ENCODE measurements around the gene RIOK1. TPM values are rescaled to one million over a fixed set of nuclear protein-coding genes. Genes with fewer than 3 reads are reported as not detected.
"Not testable (repeated sequence)": the region's sequence is repeated elsewhere in the genome, so short reads cannot be mapped to it uniquely, and the experiment has no call there.

The RIOK1 gene
- total RNA-seq, 1 experiment from 2014 or later = 36.8 TPM

GRCh38 chr6:7351916-7352315 lies 37.7 kb upstream of the RIOK1 start:
- H3K27ac ChIP-seq (ENCODE audit: low read length); H3K9me2 ChIP-seq (replicated peaks; ENCODE audit: insufficient read depth, low read length); H3K36me3 ChIP-seq (ENCODE audit: insufficient read depth, low read length); H4K20me1 ChIP-seq (ENCODE audit: insufficient read depth, low read depth, low read length); H3K79me2 ChIP-seq (ENCODE audit: low read length); H3K4me3 ChIP-seq (ENCODE audit: low read length); H3K9ac ChIP-seq (ENCODE audit: low read length); H3K4me2 ChIP-seq (ENCODE audit: low read depth, low read length, poor library complexity, severe bottlenecking); H2AFZ ChIP-seq (ENCODE audit: low read length); H3K9me3 ChIP-seq (ENCODE audit: low read length); H3K27me3 ChIP-seq (ENCODE audit: low read length); H3K4me1 ChIP-seq (ENCODE audit: low read length); DNase-seq: not testable (repeated sequence)

- Histone ChIP-seq H3K36me3 (ENCODE audit: insufficient read depth, low read length) (no peaks in the 10 kb centered on the region), H3K27ac (ENCODE audit: low read length) (no peak overlapping the region), H4K20me1 (ENCODE audit: insufficient read depth, low read depth, low read length) (no peaks in the 10 kb centered on the region), H2AFZ (ENCODE audit: low read length) (no peak overlapping the region), H3K4me2 (ENCODE audit: low read depth, low read length, poor library complexity, severe bottlenecking) (no peak overlapping the region), H3K9me3 (ENCODE audit: low read length) (no peaks in the 10 kb centered on the region), H3K9me2 (replicated peaks; ENCODE audit: insufficient read depth, low read length) (no peaks in the 10 kb centered on the region), H3K27me3 (ENCODE audit: low read length) (no peaks in the 10 kb centered on the region), H3K79me2 (ENCODE audit: low read length) (no peaks in the 10 kb centered on the region), H3K9ac (ENCODE audit: low read length) (no peak overlapping the region), H3K4me3 (ENCODE audit: low read length) (no peak overlapping the region), H3K4me1 (ENCODE audit: low read length) (no peaks in the 10 kb centered on the region)
- no peak for DNase-seq
Measured at GRCh38 chr6:7367408-7367807, 22.2 kb upstream of the RIOK1 start.

- Histone ChIP-seq H3K9ac (ENCODE audit: low read length) (no peak overlapping the region), H3K79me2 (ENCODE audit: low read length) (no peaks in the 10 kb centered on the region), H3K27ac (ENCODE audit: low read length) (no peak overlapping the region), H3K9me2 (replicated peaks; ENCODE audit: insufficient read depth, low read length) (no peaks in the 10 kb centered on the region), H4K20me1 (ENCODE audit: insufficient read depth, low read depth, low read length) (no peaks in the 10 kb centered on the region), H3K9me3 (ENCODE audit: low read length) (no peaks in the 10 kb centered on the region), H3K4me1 (ENCODE audit: low read length) (no peaks in the 10 kb centered on the region), H3K4me2 (ENCODE audit: low read depth, low read length, poor library complexity, severe bottlenecking) (no peak overlapping the region), H3K27me3 (ENCODE audit: low read length) (no peaks in the 10 kb centered on the region), H3K36me3 (ENCODE audit: insufficient read depth, low read length) (no peaks in the 10 kb centered on the region), H2AFZ (ENCODE audit: low read length) (peak overlapping the region; percentile 41; the same call in 1 of the 2 replicates), H3K4me3 (ENCODE audit: low read length) (no peak overlapping the region)
- DNase-seq = no peak
Measured at GRCh38 chr6:7373739-7374138, 15.9 kb upstream of the RIOK1 start.

GRCh38 chr6:7377961-7378360 lies 11.6 kb upstream of the RIOK1 start:
- H3K27ac ChIP-seq (ENCODE audit: low read length) = no peak overlapping the region
- H3K9ac ChIP-seq (ENCODE audit: low read length) = no peak overlapping the region

GRCh38 chr6:7378740-7379139 lies 10.9 kb upstream of the RIOK1 start:
- H3K27me3 ChIP-seq (ENCODE audit: low read length) = no peaks in the 10 kb centered on the region
- no peak overlapping the region for H3K4me3 ChIP-seq (ENCODE audit: low read length)
- no peak overlapping the region for H3K9ac ChIP-seq (ENCODE audit: low read length)
- H3K27ac ChIP-seq (ENCODE audit: low read length) = no peak overlapping the region
- H3K9me2 ChIP-seq (replicated peaks; ENCODE audit: insufficient read depth, low read length) = no peaks in the 10 kb centered on the region
- H3K79me2 ChIP-seq (ENCODE audit: low read length) = no peaks in the 10 kb centered on the region
- no peak overlapping the region for H3K4me2 ChIP-seq (ENCODE audit: low read depth, low read length, poor library complexity, severe bottlenecking)
- H4K20me1 ChIP-seq (ENCODE audit: insufficient read depth, low read depth, low read length) = no peaks in the 10 kb centered on the region
- H2AFZ ChIP-seq (ENCODE audit: low read length) = no peak overlapping the region; the same call in 1 of the 2 replicates
- no peaks in the 10 kb centered on the region for H3K9me3 ChIP-seq (ENCODE audit: low read length)
- no peaks in the 10 kb centered on the region for H3K4me1 ChIP-seq (ENCODE audit: low read length)
- DNase-seq = no peak
- no peaks in the 10 kb centered on the region for H3K36me3 ChIP-seq (ENCODE audit: insufficient read depth, low read length)

More at GRCh38 chr6:7377961-7378360, 11.6 kb upstream of the RIOK1 start:
- Histone ChIP-seq H3K4me1 (ENCODE audit: low read length) (no peaks in the 10 kb centered on the region), H3K79me2 (ENCODE audit: low read length) (no peaks in the 10 kb centered on the region), H3K4me3 (ENCODE audit: low read length) (no peak overlapping the region), H3K36me3 (ENCODE audit: insufficient read depth, low read length) (no peaks in the 10 kb centered on the region), H2AFZ (ENCODE audit: low read length) (no peak overlapping the region), H3K4me2 (ENCODE audit: low read depth, low read length, poor library complexity, severe bottlenecking) (no peak overlapping the region), H3K27me3 (ENCODE audit: low read length) (no peaks in the 10 kb centered on the region), H3K9me3 (ENCODE audit: low read length) (no peaks in the 10 kb centered on the region), H4K20me1 (ENCODE audit: insufficient read depth, low read depth, low read length) (no peaks in the 10 kb centered on the region), H3K9me2 (replicated peaks; ENCODE audit: insufficient read depth, low read length) (no peaks in the 10 kb centered on the region)
- DNase-seq = no peak

GRCh38 chr6:7381092-7381491 lies 8.5 kb upstream of the RIOK1 start:
- no peak for DNase-seq
- Histone ChIP-seq H3K9me3 (ENCODE audit: low read length) (no peaks in the 10 kb centered on the region), H3K9me2 (replicated peaks; ENCODE audit: insufficient read depth, low read length) (no peaks in the 10 kb centered on the region), H3K4me2 (ENCODE audit: low read depth, low read length, poor library complexity, severe bottlenecking) (no peak overlapping the region), H3K79me2 (ENCODE audit: low read length) (no peaks in the 10 kb centered on the region), H3K27ac (ENCODE audit: low read length) (no peak overlapping the region), H2AFZ (ENCODE audit: low read length) (no peak overlapping the region), H3K9ac (ENCODE audit: low read length) (no peak overlapping the region), H3K36me3 (ENCODE audit: insufficient read depth, low read length) (no peaks in the 10 kb centered on the region), H3K27me3 (ENCODE audit: low read length) (no peaks in the 10 kb centered on the region), H3K4me1 (ENCODE audit: low read length) (no peaks in the 10 kb centered on the region), H4K20me1 (ENCODE audit: insufficient read depth, low read depth, low read length) (no peaks in the 10 kb centered on the region), H3K4me3 (ENCODE audit: low read length) (no peak overlapping the region)

- Histone ChIP-seq H3K9me2 (replicated peaks; ENCODE audit: insufficient read depth, low read length) (no peaks in the 10 kb centered on the region), H3K79me2 (ENCODE audit: low read length) (peaks cover 43% of the 10 kb centered on the region), H3K9ac (ENCODE audit: low read length) (peak overlapping the region; percentile 89), H3K4me2 (ENCODE audit: low read depth, low read length, poor library complexity, severe bottlenecking) (peak overlapping the region; percentile 91), H3K9me3 (ENCODE audit: low read length) (no peaks in the 10 kb centered on the region), H3K4me3 (ENCODE audit: low read length) (peak overlapping the region; percentile 90), H3K27ac (ENCODE audit: low read length) (peak overlapping the region; percentile 68; the same call in 1 of the 2 replicates), H4K20me1 (ENCODE audit: insufficient read depth, low read depth, low read length) (peaks cover 14% of the 10 kb centered on the region; the same call in 1 of the 2 replicates), H2AFZ (ENCODE audit: low read length) (peak overlapping the region; percentile 80), H3K36me3 (ENCODE audit: insufficient read depth, low read length) (peaks cover 16% of the 10 kb centered on the region), H3K27me3 (ENCODE audit: low read length) (no peaks in the 10 kb centered on the region), H3K4me1 (ENCODE audit: low read length) (peaks cover 29% of the 10 kb centered on the region)
- DNase-seq = no peak
Measured at GRCh38 chr6:7389162-7389450, 502 bp upstream of the RIOK1 start.

- Histone ChIP-seq H3K9ac (ENCODE audit: low read length) (peak overlapping the region; percentile 89), H3K4me1 (ENCODE audit: low read length) (peaks cover 29% of the 10 kb centered on the region), H3K79me2 (ENCODE audit: low read length) (peaks cover 50% of the 10 kb centered on the region), H2AFZ (ENCODE audit: low read length) (peak overlapping the region; percentile 80; the same call in 1 of the 2 replicates), H3K27me3 (ENCODE audit: low read length) (no peaks in the 10 kb centered on the region), H3K27ac (ENCODE audit: low read length) (peak overlapping the region; percentile 68), H3K9me2 (replicated peaks; ENCODE audit: insufficient read depth, low read length) (no peaks in the 10 kb centered on the region), H3K4me2 (ENCODE audit: low read depth, low read length, poor library complexity, severe bottlenecking) (peak overlapping the region; percentile 91), H4K20me1 (ENCODE audit: insufficient read depth, low read depth, low read length) (peaks cover 14% of the 10 kb centered on the region; the same call in 1 of the 2 replicates), H3K4me3 (ENCODE audit: low read length) (peak overlapping the region; percentile 90), H3K36me3 (ENCODE audit: insufficient read depth, low read length) (peaks cover 23% of the 10 kb centered on the region), H3K9me3 (ENCODE audit: low read length) (no peaks in the 10 kb centered on the region)
- DNase-seq = peak; percentile 77
Measured at GRCh38 chr6:7390226-7390878, 744 bp downstream of the RIOK1 start.

Data from Karpas-422 (cell line).